Sigmoid colon (tissue), 7 donors: Measurements from ENCODE around the gene COL6A5. TPM values are rescaled to one million over a fixed set of nuclear protein-coding genes. Genes with fewer than 3 reads are reported as not detected.
A peak's percentile ranks its signal among the peaks of the same experiment; 100 is the strongest.

ENCODE experiments used
- DNase-seq: peaks from one replicate; pipeline ENCODE4 v3.0.0-alpha.2; 2019
- H3K27ac ChIP-seq, 4 donors: fragments of 200-600 bp; sonication (generic); one replicate each; pipeline ENCODE4 v1.5.1; 2016 to 2019; ENCODE audit warnings: mild to moderate bottlenecking in 1 of 4
- H3K27me3 ChIP-seq, 3 donors: fragments of 200-600 bp; sonication (generic); one replicate each; pipeline ENCODE4 v1.5.1; 2019; ENCODE audit warnings: mild to moderate bottlenecking in 1 of 3
- H3K36me3 ChIP-seq, 4 donors: fragments of 200-600 bp; sonication (generic); one replicate each; pipeline ENCODE4 v1.5.1; 2016 to 2019
- H3K4me1 ChIP-seq, 4 donors: fragments of 200-600 bp; sonication (generic); one replicate each; pipeline ENCODE4 v1.5.1; 2017 to 2019
- H3K4me3 ChIP-seq, 4 donors: fragments of 200-600 bp; sonication (generic); one replicate each; pipeline ENCODE4 v1.5.1; 2017 to 2019; ENCODE audit warnings: mild to moderate bottlenecking in 2 of 4, moderate library complexity in 1 of 4
- H3K9me3 ChIP-seq, 4 donors: fragments of 200-600 bp in 3 of 4; sonication (generic) in 3 of 4; one replicate each; pipeline versions ENCODE4 v1.5.1 to v1.6.1; 2013 to 2019
- CTCF ChIP-seq, 4 experiments: fragments of 450-650 bp in 3 of 4; fragments of 200-600 bp in 1 of 4; IDR thresholded peaks; one replicate each; pipeline ENCODE4 v1.5.1; 2016 to 2019; ENCODE audit warnings: antibody characterized with exemption in 4 of 4, mild to moderate bottlenecking in 3 of 4, moderate library complexity in 2 of 4
- EP300 ChIP-seq, 4 donors: sonication (generic); formaldehyde crosslinking; IDR thresholded peaks; one replicate each; pipeline ENCODE4 v1.6.1; 2017; ENCODE audit warnings: antibody characterized with exemption in 4 of 4
- POLR2A ChIP-seq, 2 donors: fragments of 450-650 bp; IDR thresholded peaks; one replicate each; pipeline ENCODE4 v1.6.1; 2016; ENCODE audit warnings: antibody characterized with exemption in 2 of 2, mild to moderate bottlenecking in 2 of 2, moderate library complexity in 2 of 2
- POLR2AphosphoS5 ChIP-seq, 4 donors: sonication (generic); formaldehyde crosslinking; IDR thresholded peaks; one replicate each; pipeline ENCODE4 v1.6.1; 2017; ENCODE audit warnings: antibody characterized with exemption in 4 of 4
- WGBS, 2 donors: extraction: QIAGEN DNeasy Blood & Tissue Kit; methylation state at CpG; one replicate each; pipeline ENCODE4 v1.1.7; 2013; 5-methylcytosine and 5-hydroxymethylcytosine counted together
- intact Hi-C: fragments of 100-400 bp; cut with DNase I; formaldehyde crosslinking; loops from one replicate; pipeline ENCODE4 v1.15.1; 2023
- polyA plus RNA-seq, 3 donors: library from polyadenylated mRNA; stranded (reverse); fragments of 200-250 nt; gene quantifications; one replicate each; pipeline ENCODE4 v1.2.3, GENCODE V29; 2013
- total RNA-seq, 4 donors: library from RNA; depleted of rRNA; stranded (reverse); fragments of >200 nt; gene quantifications; one replicate each; pipeline ENCODE4 v1.1.0, GENCODE V29; 2016
- donor health status: healthy with polysubstance abuse.
- donor health status: Bipolar disorder and iron deficiency.
- donor health status: healthy.

COL6A5 gene
- total and polyA plus RNA-seq, 7 donors, result 0.09 TPM; not detected in 6

- no peak overlapping the region for H3K27ac ChIP-seq
- no peaks in the 10 kb centered on the region for H3K36me3 ChIP-seq
- 58 to 66% methylated on average over 6 of the region's 6 CpGs for WGBS, 2 donors
- DNase-seq, result no peak
- H3K27me3 ChIP-seq, result peaks cover 0 to 8% (median 0%) of the 10 kb centered on the region in 3 donors
- intact Hi-C loops, result no loop called here
- TF ChIP-seq POLR2AphosphoS5 (IDR thresholded peaks at IDR 0.05), result no peak
- TF ChIP-seq POLR2A (IDR thresholded peaks at IDR 0.05), result no peak
- TF ChIP-seq EP300 (IDR thresholded peaks at IDR 0.05), result no peak
- TF ChIP-seq CTCF (IDR thresholded peaks at IDR 0.05), result no peak
- no peak overlapping the region for H3K4me3 ChIP-seq
- H3K9me3 ChIP-seq, result no peaks in the 10 kb centered on the region
- no peaks in the 10 kb centered on the region for H3K4me1 ChIP-seq
Observed at GRCh38 chr3:130509008-130509407, 163.5 kb downstream of the COL6A5 start.

GRCh38 chr3:130514681-130515080 is 169.2 kb downstream of the COL6A5 start:
- Histone ChIP-seq H3K4me3 (no peak overlapping the region), H3K27ac (no peak overlapping the region), H3K4me1 (peaks cover 0 to 6% (median 5%) of the 10 kb centered on the region in 4 donors), H3K36me3 (no peaks in the 10 kb centered on the region), H3K27me3 (peaks cover 9 to 41% (median 22%) of the 10 kb centered on the region in 3 donors), H3K9me3 (no peaks in the 10 kb centered on the region)
- intact Hi-C loops, result no loop called here
- WGBS, 2 donors, result 41 to 71% methylated on average over 1 of the region's 1 CpG
- no peak for DNase-seq
- no peak for TF ChIP-seq POLR2A (IDR thresholded peaks at IDR 0.05)

- intact Hi-C loops, result no loop called here
- H3K4me3 ChIP-seq, result no peak overlapping the region
- TF ChIP-seq CTCF (IDR thresholded peaks at IDR 0.05), result no peak
- no peak for TF ChIP-seq EP300 (IDR thresholded peaks at IDR 0.05)
- no peak for TF ChIP-seq POLR2A (IDR thresholded peaks at IDR 0.05)
- no peak for TF ChIP-seq POLR2AphosphoS5 (IDR thresholded peaks at IDR 0.05)
- H3K9me3 ChIP-seq, result no peaks in the 10 kb centered on the region
- H3K4me1 ChIP-seq, result peaks cover 0 to 6% (median 5%) of the 10 kb centered on the region in 4 donors
- H3K27me3 ChIP-seq, result peaks cover 9 to 41% (median 22%) of the 10 kb centered on the region in 3 donors
- H3K36me3 ChIP-seq, result no peaks in the 10 kb centered on the region
- DNase-seq, result no peak
- no peak overlapping the region for H3K27ac ChIP-seq
- 82% methylated on average over 2 of the region's 2 CpGs for WGBS, 2 donors
Observed at GRCh38 chr3:130515755-130516154, 170.3 kb downstream of the COL6A5 start.

GRCh38 chr3:130516645-130517512 is 171.4 kb downstream of the COL6A5 start, which contains the start of gene COL6A6:
COL6A6 (plus strand) TSS chr3:130517177; CDS start chr3:130560365, 43,188 bp downstream.
- Histone ChIP-seq H3K27ac (no peak within 1 kb of the TSS), H3K4me1 (peaks cover 0 to 6% (median 5%) of the 10 kb centered on the region in 4 donors), H3K36me3 (no peaks in the 10 kb centered on the region), H3K27me3 (peaks cover 9 to 41% (median 22%) of the 10 kb centered on the region in 3 donors), H3K4me3 (peak within 1 kb of the TSS in 1 of 4 donors; percentile 5), H3K9me3 (no peaks in the 10 kb centered on the region)
- TF ChIP-seq CTCF (IDR thresholded peaks at IDR 0.05) (no peak), POLR2AphosphoS5 (IDR thresholded peaks at IDR 0.05) (no peak), POLR2A (IDR thresholded peaks at IDR 0.05) (no peak), EP300 (IDR thresholded peaks at IDR 0.05) (no peak)
- intact Hi-C loops, result no loop called here
- no peak for DNase-seq
- WGBS, 2 donors, result 6 to 19% methylated on average over 58 of the region's 58 CpGs

- no peak overlapping the region for H3K27ac ChIP-seq
- no peak for TF ChIP-seq CTCF (IDR thresholded peaks at IDR 0.05)
- no peak for TF ChIP-seq EP300 (IDR thresholded peaks at IDR 0.05)
- TF ChIP-seq POLR2AphosphoS5 (IDR thresholded peaks at IDR 0.05), result no peak
- TF ChIP-seq POLR2A (IDR thresholded peaks at IDR 0.05), result no peak
- H3K36me3 ChIP-seq, result no peaks in the 10 kb centered on the region
- intact Hi-C loops, result no loop called here
- DNase-seq, result no peak
- peaks cover 0 to 6% (median 5%) of the 10 kb centered on the region in 4 donors for H3K4me1 ChIP-seq
- WGBS, 2 donors, result 33% methylated on average over 11 of the region's 11 CpGs
- H3K9me3 ChIP-seq, result no peaks in the 10 kb centered on the region
- no peak overlapping the region for H3K4me3 ChIP-seq
- peaks cover 9 to 41% (median 22%) of the 10 kb centered on the region in 3 donors for H3K27me3 ChIP-seq
Observed at GRCh38 chr3:130517602-130518001, 172.1 kb downstream of the COL6A5 start.
